Adrenal gland (tissue), 12 donors: Measurements from ENCODE around the gene ADSS1. TPM values are rescaled to one million over a fixed set of nuclear protein-coding genes. Genes with fewer than 3 reads are reported as not detected.

Experiments used
- DNase-seq, 7 donors: peaks; one replicate each; pipeline ENCODE4 v3.0.0-alpha.2; 2019 to 2020
- H3K27ac ChIP-seq, 5 donors: fragments of 200-600 bp; sonication (generic) in 4 of 5; 1 replicate in 3 of 5; 2 replicates in 2 of 5; pipeline versions ENCODE4 v1.5.1 to v1.8.0; 2016 to 2020; ENCODE audit warnings: mild to moderate bottlenecking in 1 of 5
- H3K27me3 ChIP-seq: fragments of 200-600 bp; 2 replicates; pipeline ENCODE4 v1.8.0; 2021
- H3K36me3 ChIP-seq, 2 donors: fragments of 200-600 bp; replicated peaks in 1 of 2; 1 replicate in 1 of 2; 2 replicates in 1 of 2; pipeline versions ENCODE4 v1.5.1 to v1.8.0; 2018 to 2022
- H3K4me1 ChIP-seq, 2 donors: fragments of 200-600 bp; replicated peaks in 1 of 2; 1 replicate in 1 of 2; 2 replicates in 1 of 2; pipeline versions ENCODE4 v1.5.1 to v1.8.0; 2018 to 2021
- H3K4me3 ChIP-seq, 4 donors: fragments of 200-600 bp; sonication (generic) in 3 of 4; one replicate each; pipeline ENCODE4 v1.5.1; 2016 to 2018
- H3K9me3 ChIP-seq, 3 donors: fragments of 200-600 bp; sonication (generic) in 1 of 3; replicated peaks in 1 of 3; 1 replicate in 2 of 3; 2 replicates in 1 of 3; pipeline versions ENCODE4 v1.5.1 to v1.8.0; 2016 to 2021
- CTCF ChIP-seq, 6 experiments: fragments of 450-650 bp in 4 of 6; fragments of 200-600 bp in 2 of 6; sonication (generic) in 1 of 6; IDR thresholded peaks; 1 replicate in 5 of 6; 2 replicates in 1 of 6; pipeline versions ENCODE4 v1.5.1 to v1.8.0; 2016 to 2021; ENCODE audit warnings: antibody characterized with exemption in 6 of 6, mild to moderate bottlenecking in 2 of 6, moderate library complexity in 1 of 6
- POLR2A ChIP-seq, 2 donors: fragments of 450-650 bp; IDR thresholded peaks; one replicate each; pipeline ENCODE4 v1.6.1; 2017; ENCODE audit warnings: antibody characterized with exemption in 2 of 2, mild to moderate bottlenecking in 2 of 2, moderate library complexity in 1 of 2
- WGBS, 4 donors: extraction: QIAGEN DNeasy Blood & Tissue Kit in 2 of 4; methylation state at CpG; one replicate each; pipeline versions ENCODE4 v1.1.5 to v1.1.7; 2013 to 2017; 5-methylcytosine and 5-hydroxymethylcytosine counted together
- intact Hi-C, 2 donors: fragments of 100-400 bp; cut with DNase I; formaldehyde crosslinking; loops; one replicate each; pipeline versions ENCODE4 v1.14.1 to v1.15.0; 2022 to 2023
- polyA plus RNA-seq, 3 donors: library from polyadenylated mRNA; stranded (reverse); fragments of 200-250 nt in 2 of 3; fragments of 350-450 nt in 1 of 3; fragmentation: Illumina TruSeq in 1 of 3; extraction: RNeasy Lipid Tissue Mini Kit (QIAGEN cat#74804) in 1 of 3; gene quantifications; one replicate each; pipeline ENCODE4 v1.2.3, GENCODE V29; 2013 to 2014
- total RNA-seq, 9 donors: library from RNA; depleted of rRNA in 4 of 9; stranded (reverse); fragments of >200 nt in 4 of 9; fragments of 120-200 nt in 1 of 9; fragmentation: NEBNext Ultra II Directional in 1 of 9; extraction: Animal tissue kit (Norgen Biotek cat#: 25700) in 1 of 9; gene quantifications; one replicate each; pipeline versions ENCODE4 v1.1.0 to v1.2.4, GENCODE V29; 2013 to 2023
- donor health status: healthy with polysubstance abuse.
- donor health status: Bipolar disorder and iron deficiency.
- donor health status: DM: yes; HTN: yes; CAD: no.
- donor health status: DM: no; HTN: no; CAD: no.
- donor health status: DM: no; HTN: no; CAD: no.
- donor health status: DM: yes; HTN: yes; CAD: no.

The ADSS1 gene
- total and polyA plus RNA-seq, 12 donors: 4.0 to 39.1 (median 16.9) TPM

DNA sequence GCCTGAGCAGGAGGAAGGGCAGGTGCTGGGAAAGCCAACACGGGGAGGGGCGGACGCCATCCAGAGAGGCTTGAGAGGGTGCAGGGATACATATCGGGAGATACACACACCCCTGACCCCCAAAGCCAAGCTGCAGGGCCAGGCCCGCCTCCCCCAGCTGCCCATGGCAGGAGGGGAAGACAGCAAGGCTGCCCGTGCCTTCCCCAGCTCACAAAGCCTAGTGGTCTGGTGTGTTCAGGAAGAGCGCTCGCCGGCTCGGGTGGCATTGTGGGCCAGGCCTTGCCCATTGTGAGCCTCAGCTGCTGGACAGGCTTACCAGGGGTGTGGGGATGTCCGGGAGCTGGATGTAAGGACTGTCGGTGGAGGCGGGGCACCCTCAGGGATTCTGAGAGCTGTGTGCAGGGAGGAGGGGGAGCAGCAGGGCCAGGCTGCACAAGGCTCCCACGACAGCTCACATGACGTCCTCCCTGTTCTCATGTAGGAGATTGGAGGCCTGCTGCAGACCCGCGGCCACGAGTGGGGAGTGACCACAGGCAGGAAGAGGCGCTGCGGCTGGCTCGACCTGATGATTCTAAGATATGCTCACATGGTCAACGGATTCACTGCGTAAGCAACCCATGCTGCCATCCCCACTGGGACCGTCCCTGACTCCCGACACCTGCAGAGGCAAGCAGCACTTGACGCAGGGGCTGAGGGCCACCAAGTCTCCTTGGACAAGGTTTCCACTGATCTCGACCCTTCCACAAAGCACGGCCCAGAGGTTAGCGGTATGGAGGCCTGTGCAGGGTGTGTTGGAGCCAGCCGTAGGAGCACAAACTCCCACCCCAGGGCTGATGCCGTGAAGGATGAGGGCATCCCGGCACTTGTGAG is 18.8 kb downstream of the ADSS1 start:
- DNase-seq: no peak
- Histone ChIP-seq H3K4me1 (peaks cover 0 to 6% of the 10 kb centered on the region in 2 donors), H3K9me3 (no peaks in the 10 kb centered on the region), H3K27ac (no peak overlapping the region), H3K27me3 (no peaks in the 10 kb centered on the region), H3K4me3 (no peak overlapping the region), H3K36me3 (no peaks in the 10 kb centered on the region)
- no peak for TF ChIP-seq CTCF (IDR thresholded peaks at IDR 0.05)
- no peak for TF ChIP-seq POLR2A (IDR thresholded peaks at IDR 0.05)
- 92 to 98% (median 93%) methylated on average over 10 to 32 of the region's 32 CpGs for WGBS, 4 donors
- intact Hi-C loops: no loop called here

- TF ChIP-seq CTCF (IDR thresholded peaks at IDR 0.05) (no peak), POLR2A (IDR thresholded peaks at IDR 0.05) (no peak)
- Histone ChIP-seq H3K9me3 (no peaks in the 10 kb centered on the region), H3K4me3 (no peak overlapping the region), H3K27ac (no peak overlapping the region), H3K4me1 (peaks cover 0 to 6% of the 10 kb centered on the region in 2 donors), H3K27me3 (no peaks in the 10 kb centered on the region), H3K36me3 (no peaks in the 10 kb centered on the region)
- WGBS, 4 donors: 88 to 95% (median 93%) methylated on average over 22 to 28 of the region's 28 CpGs
- intact Hi-C loops: no loop called here
- DNase-seq: no peak
These were observed 19.7 kb downstream of the ADSS1 start for GRCh38 chr14:104743461-104744380.

DNA sequence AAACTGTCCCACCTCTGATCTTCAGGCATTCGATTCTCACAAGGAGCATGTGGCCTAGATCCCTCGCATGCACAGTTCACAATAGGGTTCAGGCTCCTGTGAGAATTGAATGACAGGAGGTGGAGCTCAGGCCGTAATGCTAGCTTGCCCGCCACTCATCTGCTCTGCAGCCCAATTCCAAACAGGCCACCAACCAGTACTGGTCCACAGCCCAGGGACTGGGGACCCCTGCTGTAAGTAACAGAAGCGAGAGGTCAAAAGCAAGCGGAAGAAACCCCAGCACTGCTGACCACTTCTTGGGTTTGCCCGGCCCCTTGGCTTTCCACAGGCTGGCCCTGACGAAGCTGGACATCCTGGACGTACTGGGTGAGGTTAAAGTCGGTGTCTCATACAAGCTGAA is 20.5 kb downstream of the ADSS1 start:
- H3K36me3 ChIP-seq: no peaks in the 10 kb centered on the region
- WGBS, 4 donors: 92 to 96% (median 95%) methylated on average over 10 of the region's 10 CpGs
- no peak for TF ChIP-seq CTCF (IDR thresholded peaks at IDR 0.05)
- no peak for TF ChIP-seq POLR2A (IDR thresholded peaks at IDR 0.05)

GRCh38 chr14:104745431-104745830 is 21.4 kb downstream of the ADSS1 start:
- 87 to 92% (median 88%) methylated on average over 5 to 9 of the region's 9 CpGs for WGBS, 4 donors
- intact Hi-C loops: no loop called here
- no peak overlapping the region for H3K4me3 ChIP-seq
- peaks cover 0 to 6% of the 10 kb centered on the region in 2 donors for H3K4me1 ChIP-seq
- DNase-seq: no peak
- H3K27me3 ChIP-seq: no peaks in the 10 kb centered on the region
- no peaks in the 10 kb centered on the region for H3K36me3 ChIP-seq
- no peaks in the 10 kb centered on the region for H3K9me3 ChIP-seq
- TF ChIP-seq CTCF (IDR thresholded peaks at IDR 0.05) (no peak), POLR2A (IDR thresholded peaks at IDR 0.05) (no peak)
- no peak overlapping the region for H3K27ac ChIP-seq

More for the DNA sequence above, 20.5 kb downstream of the ADSS1 start:
- H3K27ac ChIP-seq: no peak overlapping the region
- no peaks in the 10 kb centered on the region for H3K27me3 ChIP-seq
- H3K4me3 ChIP-seq: no peak overlapping the region
- peaks cover 0 to 6% of the 10 kb centered on the region in 2 donors for H3K4me1 ChIP-seq
- DNase-seq: no peak
- intact Hi-C loops: no loop called here
- H3K9me3 ChIP-seq: no peaks in the 10 kb centered on the region
